Measurements from ENCODE around the gene HYOU1. TPM values are rescaled to one million over a fixed set of nuclear protein-coding genes. Genes with fewer than 3 reads are reported as not detected.
"Not testable (repeated sequence)": the region's sequence is repeated elsewhere in the genome, so short reads cannot be mapped to it uniquely, and the experiment has no call there.

Gene HYOU1
- total RNA-seq, 6 donors from 2014 or later = 33.5 to 202 (median 72.7) TPM

DNA sequence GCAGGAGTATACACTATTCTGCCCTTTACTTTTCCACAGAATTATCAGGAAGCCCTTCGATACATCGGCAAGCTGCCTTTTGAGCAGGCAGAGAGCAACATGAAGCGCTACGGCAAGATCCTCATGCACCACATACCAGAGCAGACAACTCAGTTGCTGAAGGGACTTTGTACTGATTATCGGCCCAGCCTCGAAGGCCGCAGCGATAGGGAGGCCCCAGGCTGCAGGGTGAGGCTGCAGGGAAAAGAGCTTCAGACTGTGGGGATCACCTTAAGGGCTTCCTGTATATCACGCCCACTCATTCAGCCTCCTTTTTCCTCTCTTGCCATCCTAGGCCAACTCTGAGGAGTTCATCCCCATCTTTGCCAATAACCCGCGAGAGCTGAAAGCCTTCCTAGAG is 20.8 kb upstream of the HYOU1 start:
- ATAC-seq (ENCODE audit: low FRiP score in 2 of 2) = no peak
- 92 to 93% methylated on average over 10 to 11 of the region's 11 CpGs for WGBS, 2 donors

DNA sequence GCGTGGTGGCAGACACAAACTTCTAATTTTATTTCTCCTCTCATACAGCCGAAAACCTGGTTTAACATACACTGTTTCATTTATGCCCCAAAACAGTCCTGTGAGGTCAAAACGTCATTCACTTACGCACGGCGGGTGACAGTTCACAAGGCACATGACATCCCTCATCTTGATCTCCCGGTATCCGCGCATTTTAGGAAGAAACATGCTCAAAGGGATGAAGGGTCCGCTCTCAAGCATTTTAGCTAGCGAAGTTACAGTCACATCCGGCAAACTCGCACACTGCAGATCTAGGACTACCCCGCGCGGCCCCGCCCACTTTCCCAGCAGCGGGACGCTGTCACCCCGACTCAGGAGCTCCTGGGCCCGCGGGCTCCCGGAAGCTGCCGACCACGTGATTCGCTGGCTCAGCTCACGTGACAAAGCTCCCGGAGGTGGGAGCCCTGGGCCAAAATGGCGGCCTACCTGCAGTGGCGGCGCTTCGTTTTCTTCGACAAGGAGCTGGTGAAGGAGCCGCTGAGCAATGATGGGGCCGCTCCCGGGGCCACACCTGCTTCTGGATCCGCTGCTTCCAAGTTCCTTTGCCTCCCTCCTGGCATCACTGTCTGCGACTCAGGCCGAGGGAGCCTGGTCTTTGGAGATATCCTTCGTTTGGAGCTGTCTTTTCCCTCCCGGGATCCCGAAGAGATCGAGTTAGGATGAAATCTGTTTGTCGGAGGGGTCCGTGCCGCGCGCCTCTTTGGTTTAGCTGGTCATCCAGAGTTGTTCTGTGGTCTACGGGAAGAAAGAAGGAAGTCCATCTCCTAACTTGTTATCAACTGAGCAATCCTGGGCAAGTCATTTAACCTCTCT is 10.6 kb upstream of the HYOU1 start, which contains the start of gene VPS11:
VPS11 (plus strand) TSS at position 448 of the 852 bp plus-strand sequence; CDS start at position 454, 6 bp downstream.
- 0% methylated on average over 25 to 47 of the region's 49 CpGs for WGBS, 2 donors

More for the DNA sequence above, 20.8 kb upstream of the HYOU1 start:
- Histone ChIP-seq H3K4me1 (no peaks in the 10 kb centered on the region), H3K9me3 (no peaks in the 10 kb centered on the region), H3K27me3 (no peaks in the 10 kb centered on the region), H3K4me3 (no peak overlapping the region), H3K36me3 (peaks cover 64 to 100% (median 88%) of the 10 kb centered on the region in 4 donors), H3K27ac (no peak overlapping the region)
- no peak for DNase-seq
- no peak for TF ChIP-seq POLR2A (IDR thresholded peaks at IDR 0.05)

DNA sequence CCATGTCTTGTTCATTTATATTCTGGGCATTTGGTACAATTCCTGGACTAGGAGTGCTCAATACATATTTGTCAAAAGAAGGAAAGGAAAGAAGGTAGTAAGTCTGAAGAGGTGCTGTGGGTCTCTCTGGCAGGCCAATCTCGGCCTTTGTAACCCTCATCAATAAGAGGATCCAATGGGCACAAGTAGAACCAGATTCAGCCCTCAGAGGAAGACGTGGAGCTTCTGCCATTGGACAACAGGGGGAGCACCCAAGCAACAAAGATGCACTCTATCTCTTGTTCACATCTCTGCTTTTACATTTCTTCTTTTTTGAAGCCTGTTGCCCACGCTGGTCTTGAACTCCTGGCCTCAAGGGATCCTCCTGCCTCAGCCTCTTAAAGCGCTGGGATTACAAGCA is 8.4 kb upstream of the HYOU1 start:
- 73 to 79% methylated on average over 4 of the region's 4 CpGs for WGBS, 2 donors
- ATAC-seq (ENCODE audit: low FRiP score in 2 of 2) = no peak
- DNase-seq = no peak

More for the DNA sequence above, 10.6 kb upstream of the HYOU1 start, which contains the start of gene VPS11:
- peak in 1 of 4 donors; percentile 44 for TF ChIP-seq EP300 (IDR thresholded peaks at IDR 0.05)
- TF ChIP-seq POLR2AphosphoS5 (IDR thresholded peaks at IDR 0.05) = peak; percentile 78 to 91
- TF ChIP-seq, protein P1, sequence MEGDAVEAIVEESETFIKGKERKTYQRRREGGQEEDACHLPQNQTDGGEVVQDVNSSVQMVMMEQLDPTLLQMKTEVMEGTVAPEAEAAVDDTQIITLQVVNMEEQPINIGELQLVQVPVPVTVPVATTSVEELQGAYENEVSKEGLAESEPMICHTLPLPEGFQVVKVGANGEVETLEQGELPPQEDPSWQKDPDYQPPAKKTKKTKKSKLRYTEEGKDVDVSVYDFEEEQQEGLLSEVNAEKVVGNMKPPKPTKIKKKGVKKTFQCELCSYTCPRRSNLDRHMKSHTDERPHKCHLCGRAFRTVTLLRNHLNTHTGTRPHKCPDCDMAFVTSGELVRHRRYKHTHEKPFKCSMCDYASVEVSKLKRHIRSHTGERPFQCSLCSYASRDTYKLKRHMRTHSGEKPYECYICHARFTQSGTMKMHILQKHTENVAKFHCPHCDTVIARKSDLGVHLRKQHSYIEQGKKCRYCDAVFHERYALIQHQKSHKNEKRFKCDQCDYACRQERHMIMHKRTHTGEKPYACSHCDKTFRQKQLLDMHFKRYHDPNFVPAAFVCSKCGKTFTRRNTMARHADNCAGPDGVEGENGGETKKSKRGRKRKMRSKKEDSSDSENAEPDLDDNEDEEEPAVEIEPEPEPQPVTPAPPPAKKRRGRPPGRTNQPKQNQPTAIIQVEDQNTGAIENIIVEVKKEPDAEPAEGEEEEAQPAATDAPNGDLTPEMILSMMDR (IDR thresholded peaks at IDR 0.05) = no peak
- peak in 2 of 4 donors; percentile 46 to 85 for TF ChIP-seq POLR2A (IDR thresholded peaks at IDR 0.05)
- peak within 1 kb of the TSS; percentile 81 to 92 (median 88) for H3K27ac ChIP-seq
- H3K9me3 ChIP-seq = no peaks in the 10 kb centered on the region
- DNase-seq (peak; percentile 98 to 99), ATAC-seq (ENCODE audit: low FRiP score in 2 of 2) (peak; percentile 97 to 99)
- peaks cover 21 to 28% (median 25%) of the 10 kb centered on the region in 4 donors for H3K36me3 ChIP-seq
- no peaks in the 10 kb centered on the region for H3K27me3 ChIP-seq
- H3K4me3 ChIP-seq = peak within 1 kb of the TSS; percentile 74 to 93 (median 83)
- H3K4me1 ChIP-seq = peaks cover 15 to 30% (median 23%) of the 10 kb centered on the region in 4 donors

DNA sequence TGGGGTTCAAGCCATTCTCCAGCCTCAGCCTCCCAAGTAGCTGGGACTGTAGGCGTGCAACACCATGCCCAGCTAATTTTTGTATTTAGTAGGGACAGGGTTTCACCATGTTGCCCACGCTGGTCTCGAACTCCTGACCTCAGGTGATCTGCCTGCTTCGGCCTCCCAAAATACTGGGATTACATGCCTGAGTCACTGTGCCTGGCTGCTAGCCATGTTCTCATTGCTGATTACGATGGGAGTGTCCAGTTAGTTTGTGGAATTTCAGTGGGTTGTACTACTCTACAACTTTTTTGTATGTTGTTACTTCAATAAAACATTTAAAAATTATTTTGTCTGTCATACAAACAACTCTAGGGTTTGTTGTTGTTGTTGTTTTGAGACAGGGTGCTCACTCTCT is 5.8 kb upstream of the HYOU1 start:
- Histone ChIP-seq H3K4me3 (no peak overlapping the region), H3K27ac (no peak overlapping the region), H3K27me3 (no peaks in the 10 kb centered on the region), H3K9me3 (no peaks in the 10 kb centered on the region), H3K36me3 (no peaks in the 10 kb centered on the region), H3K4me1 (peaks cover 11 to 21% (median 18%) of the 10 kb centered on the region in 4 donors)
- DNase-seq = no peak
- no peak for ATAC-seq (ENCODE audit: low FRiP score in 2 of 2)
- WGBS, 2 donors = 76 to 79% methylated on average over 5 of the region's 5 CpGs
- TF ChIP-seq POLR2AphosphoS5 (IDR thresholded peaks at IDR 0.05) (no peak), EP300 (IDR thresholded peaks at IDR 0.05) (no peak), POLR2A (IDR thresholded peaks at IDR 0.05) (no peak)
- TF ChIP-seq, protein P1 (IDR thresholded peaks at IDR 0.05) = no peak

More for the DNA sequence above, 8.4 kb upstream of the HYOU1 start:
- H3K27ac ChIP-seq = no peak overlapping the region
- H3K4me1 ChIP-seq = peaks cover 15 to 30% (median 23%) of the 10 kb centered on the region in 4 donors
- H3K4me3 ChIP-seq = no peak overlapping the region
- peaks cover 2 to 6% (median 4%) of the 10 kb centered on the region in 4 donors for H3K36me3 ChIP-seq
- TF ChIP-seq, protein P1 (IDR thresholded peaks at IDR 0.05) = no peak
- no peak for TF ChIP-seq POLR2AphosphoS5 (IDR thresholded peaks at IDR 0.05)
- no peak for TF ChIP-seq EP300 (IDR thresholded peaks at IDR 0.05)
- no peak for TF ChIP-seq POLR2A (IDR thresholded peaks at IDR 0.05)
- no peaks in the 10 kb centered on the region for H3K9me3 ChIP-seq
- no peaks in the 10 kb centered on the region for H3K27me3 ChIP-seq

DNA sequence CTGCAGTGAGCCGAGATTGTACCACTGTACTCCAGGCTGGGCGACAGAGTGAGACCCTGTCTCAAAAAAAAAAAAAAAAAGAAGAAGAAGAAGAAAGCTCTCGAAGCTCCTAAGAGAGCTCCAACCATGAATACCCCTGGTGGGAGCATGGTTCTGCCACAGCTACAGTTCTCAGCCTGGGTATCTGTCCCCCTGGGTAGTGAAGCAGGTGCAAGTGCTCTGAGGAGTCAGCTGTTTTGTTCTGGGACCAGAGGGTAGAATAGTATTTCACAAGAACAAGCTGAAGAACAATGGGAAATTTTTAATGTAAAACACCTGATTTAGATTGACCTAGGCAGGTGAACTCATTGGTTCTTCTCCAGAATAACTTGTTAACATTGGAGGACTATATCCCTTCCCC is 4.3 kb upstream of the HYOU1 start:
- DNase-seq = no peak
- Histone ChIP-seq H3K36me3 (no peaks in the 10 kb centered on the region), H3K27me3 (no peaks in the 10 kb centered on the region), H3K4me3 (no peak overlapping the region), H3K4me1 (peaks cover 10 to 18% (median 14%) of the 10 kb centered on the region in 4 donors), H3K27ac (no peak overlapping the region), H3K9me3 (no peaks in the 10 kb centered on the region)
- WGBS, 2 donors = 91 to 94% methylated on average over 3 of the region's 3 CpGs
- no peak for TF ChIP-seq EP300 (IDR thresholded peaks at IDR 0.05)
- no peak for TF ChIP-seq POLR2A (IDR thresholded peaks at IDR 0.05)
- TF ChIP-seq POLR2AphosphoS5 (IDR thresholded peaks at IDR 0.05) = no peak
- TF ChIP-seq, protein P1 (IDR thresholded peaks at IDR 0.05) = no peak
- no peak for ATAC-seq (ENCODE audit: low FRiP score in 2 of 2)

DNA sequence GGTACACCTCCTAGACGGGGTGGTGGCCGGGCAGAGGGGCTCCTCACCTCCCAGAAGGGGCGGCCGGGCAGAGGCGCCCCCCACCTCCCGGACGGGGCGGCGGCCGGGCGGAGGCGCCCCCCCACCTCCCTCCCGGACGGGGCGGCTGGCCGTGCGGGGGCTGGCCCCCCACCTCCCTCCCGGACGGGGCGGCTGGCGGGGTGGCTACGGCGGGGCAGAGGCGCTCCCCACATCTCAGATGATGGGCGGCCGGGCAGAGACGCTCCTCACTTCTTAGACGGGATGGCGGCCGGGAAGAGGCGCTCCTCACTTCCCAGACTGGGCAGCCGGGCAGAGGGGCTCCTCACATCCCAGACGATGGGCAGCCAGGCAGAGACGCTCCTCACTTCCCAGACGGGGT is 2.1 kb upstream of the HYOU1 start:
- DNase-seq = peak in 1 of 2 donors; percentile 74
- ATAC-seq (ENCODE audit: low FRiP score in 2 of 2); H3K27ac ChIP-seq; H3K9me3 ChIP-seq; H3K27me3 ChIP-seq; H3K4me3 ChIP-seq: not testable (repeated sequence)
- peaks cover 0 to 12% (median 10%) of the 10 kb centered on the region in 4 donors for H3K36me3 ChIP-seq
- 83 to 95% methylated on average over 2 to 5 of the region's 35 CpGs for WGBS, 2 donors
- peaks cover 17 to 24% (median 18%) of the 10 kb centered on the region in 4 donors for H3K4me1 ChIP-seq
